B cell (primary cell): ENCODE results near the gene NCAM1.

Source experiments
- CTCF ChIP-seq: fragments of 200-600 bp; IDR thresholded peaks from one replicate; pipeline ENCODE4 v1.8.0; 2022; ENCODE audit warnings: antibody characterized with exemption, mild to moderate bottlenecking
- EZH2 ChIP-seq: IDR thresholded peaks from 2 replicates; pipeline ENCODE4 v1.6.1; 2012; ENCODE audit warnings: borderline replicate concordance, low read depth, mild to moderate bottlenecking, moderate library complexity, low read length; ENCODE audit not compliant: insufficient read depth, poor library complexity, severe bottlenecking

DNA sequence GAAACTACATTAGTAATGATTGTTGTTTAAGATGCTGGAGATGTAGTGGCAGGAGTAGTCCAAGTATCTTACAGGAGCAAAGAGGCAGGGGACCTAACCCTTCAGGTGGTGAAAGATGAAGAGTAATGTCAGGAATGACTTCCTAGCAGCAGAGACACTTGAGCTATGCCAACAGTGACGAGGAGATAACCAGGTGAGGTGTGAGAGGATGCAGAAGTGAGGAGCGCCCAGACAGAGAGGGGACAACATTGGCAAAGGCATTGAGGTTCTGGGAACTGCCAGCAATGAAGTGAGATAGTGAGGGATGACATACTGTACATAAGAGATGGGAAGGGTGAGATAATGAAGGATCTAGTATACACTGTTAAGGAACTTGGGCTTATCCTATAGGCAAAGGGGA is 95.8 kb downstream of the NCAM1 start:
- no peak for TF ChIP-seq CTCF
- TF ChIP-seq EZH2: no peak
